GM03348 (cell line): Measurements from ENCODE around the gene GP1BB.
"Not testable (repeated sequence)": the region's sequence is repeated elsewhere in the genome, so short reads cannot be mapped to it uniquely, and the experiment has no call there.

ENCODE experiments used
- DNase-seq: peaks from one replicate; pipeline ENCODE4 v3.0.0; 2012; ENCODE audit warnings: low spot score

The GP1BB gene

DNA sequence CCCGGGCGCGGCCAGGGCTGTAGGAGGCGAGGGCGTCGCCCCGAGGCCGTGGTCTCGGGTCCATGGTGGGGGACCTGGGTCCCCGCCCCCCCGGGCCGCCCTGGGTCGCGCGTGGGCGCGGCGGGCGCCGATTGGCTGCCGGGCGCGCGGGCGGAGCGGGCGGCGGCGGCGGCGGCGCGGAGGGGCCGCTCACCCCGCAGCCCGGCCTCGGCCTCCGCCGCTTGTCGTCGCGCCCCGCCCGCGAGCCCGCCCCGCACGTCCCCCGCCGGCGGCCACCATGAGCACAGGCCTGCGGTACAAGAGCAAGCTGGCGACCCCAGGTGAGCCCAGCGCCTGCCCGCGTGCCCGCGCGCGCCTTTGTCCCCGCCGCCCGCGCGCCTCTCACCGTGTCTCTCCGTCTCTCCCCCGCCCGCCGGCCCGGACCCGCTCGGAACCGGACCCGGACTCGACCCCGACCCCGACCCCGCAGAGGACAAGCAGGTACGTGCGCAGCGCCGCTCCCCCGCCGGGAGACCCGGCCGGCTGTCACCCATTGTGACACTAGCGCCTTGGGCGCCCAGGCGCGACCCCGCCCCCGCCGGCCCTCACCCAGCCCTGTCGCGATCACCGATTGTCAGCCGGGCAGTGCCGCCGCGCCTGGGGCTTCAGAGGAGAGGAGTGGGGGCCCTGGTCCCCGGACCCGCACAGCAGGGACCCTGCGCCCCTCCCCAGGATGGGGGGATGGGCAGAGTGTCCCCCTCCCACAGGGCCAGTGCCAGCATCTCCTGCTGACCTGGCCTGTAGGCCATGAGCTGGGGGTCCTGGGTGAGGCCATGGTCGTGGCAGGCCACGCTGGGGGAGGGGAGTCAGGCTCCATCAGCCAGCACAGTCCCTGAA lies 8.8 kb upstream of the GP1BB start, which contains the start of gene SEPTIN5:
TSS of gene SEPTIN5 (plus strand) at position 192 of the 876 bp plus-strand sequence. CDS start at position 278, 86 bp downstream.
- peak; percentile 74 for DNase-seq

DNA sequence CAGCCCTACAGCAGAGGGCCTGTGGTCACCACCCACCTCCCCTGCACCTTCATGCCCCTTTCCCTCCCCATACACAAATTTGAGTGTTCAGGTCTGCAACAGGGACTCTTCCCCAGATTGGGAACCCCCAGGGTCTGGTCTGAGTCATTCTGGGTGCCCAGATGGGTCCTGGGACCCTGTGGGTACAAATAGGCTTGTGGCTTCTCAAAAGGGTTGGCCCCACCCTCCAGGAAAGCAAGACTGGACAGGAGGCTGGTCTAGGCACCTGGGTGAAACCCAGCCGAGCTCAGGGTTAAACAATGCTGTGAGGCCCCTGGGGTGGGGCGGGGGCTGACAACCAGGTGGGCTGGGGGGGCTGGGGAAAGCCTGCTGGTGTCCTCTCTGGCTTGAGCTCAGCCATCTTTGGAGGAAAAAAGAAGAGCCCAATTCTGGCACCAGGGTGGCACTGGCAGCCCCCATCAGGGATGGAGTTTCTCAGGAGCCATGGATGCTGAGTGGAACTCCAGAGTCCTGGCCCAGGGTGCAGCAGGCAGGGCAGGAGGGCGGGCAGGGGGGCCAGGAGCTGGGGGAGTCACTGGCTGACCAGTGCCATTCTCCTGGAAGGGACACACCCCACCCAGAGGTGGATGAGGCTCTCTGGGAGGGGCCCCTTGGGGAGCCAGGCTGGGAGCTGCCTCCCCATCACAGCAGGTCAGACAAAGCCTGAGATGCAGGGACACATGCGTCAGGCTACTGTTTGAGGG lies 8.0 kb upstream of the GP1BB start:
- DNase-seq = no peak

DNA sequence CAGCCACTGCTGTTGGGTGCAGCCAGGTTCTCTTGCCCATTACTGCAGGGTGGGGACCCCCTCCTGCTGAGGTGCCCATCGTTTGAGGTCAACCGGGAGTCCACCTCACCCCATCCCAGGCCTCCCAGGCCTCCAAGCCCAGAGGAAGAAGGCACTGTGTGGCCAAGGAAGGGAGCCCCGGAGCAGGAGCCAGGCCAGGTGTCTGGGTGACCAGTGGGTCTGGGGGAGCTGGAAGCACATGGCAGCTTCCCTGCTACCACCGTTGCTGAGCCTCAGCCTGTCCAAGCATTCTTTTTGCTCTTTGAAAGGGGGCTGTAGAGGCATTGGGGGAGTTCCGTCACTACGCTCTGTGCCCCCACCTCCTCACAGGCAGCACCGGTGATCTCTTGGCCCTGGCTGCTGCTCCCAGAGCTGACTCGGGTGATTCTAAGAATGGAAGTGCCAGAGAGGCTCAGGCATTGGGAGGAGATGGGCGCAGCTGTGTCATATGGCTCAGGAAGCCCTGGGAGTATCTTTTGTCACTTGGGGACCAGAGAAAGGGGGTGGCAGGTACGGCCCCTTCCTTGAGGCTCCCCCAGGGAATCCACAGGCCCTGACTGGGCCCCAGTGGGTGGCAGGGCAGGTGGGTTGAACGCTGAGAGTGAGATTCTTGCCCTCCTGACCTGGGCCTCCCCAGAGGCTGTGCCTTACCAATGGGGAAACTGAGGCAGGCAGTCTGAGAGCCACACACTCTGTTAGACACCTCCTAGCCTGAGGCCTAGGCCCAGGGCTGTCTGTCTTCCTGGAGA lies 7.1 kb upstream of the GP1BB start:
- no peak for DNase-seq

DNA sequence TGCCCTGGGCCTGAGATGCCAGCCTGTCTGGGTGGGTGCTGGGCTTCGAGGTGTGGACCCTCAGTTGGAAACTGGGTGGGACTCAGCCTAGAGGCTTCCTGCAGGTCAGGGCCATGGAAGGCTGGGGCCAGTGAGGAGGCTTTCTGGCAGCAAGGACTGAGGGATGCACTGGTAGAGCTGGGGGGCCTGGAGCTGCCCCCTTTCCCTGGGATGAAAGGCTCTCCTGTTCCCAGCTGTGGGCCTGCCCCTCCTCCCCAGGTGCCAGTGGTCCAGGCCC lies 6.6 kb upstream of the GP1BB start:
- DNase-seq = no peak

DNA sequence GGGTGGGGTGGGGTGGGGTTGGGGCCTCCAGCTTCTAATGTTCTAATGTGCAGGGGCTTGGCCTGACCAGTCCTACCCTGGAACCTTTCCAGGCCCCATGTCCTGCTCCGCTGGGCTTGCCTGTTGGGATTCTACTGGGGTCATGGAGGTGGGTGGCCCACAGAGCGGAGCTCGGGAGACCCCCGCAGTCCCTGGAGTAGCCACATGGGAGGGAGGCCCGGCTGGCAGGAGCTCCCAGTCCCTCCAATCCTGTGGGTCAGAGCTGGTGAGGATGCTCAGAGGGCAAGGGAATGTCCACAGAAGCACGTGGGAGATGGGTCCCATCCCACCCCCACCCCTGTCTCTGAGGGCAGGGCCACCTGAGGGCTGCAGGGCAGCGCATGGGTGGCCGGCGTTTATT lies 6.2 kb upstream of the GP1BB start:
- no peak for DNase-seq

DNA sequence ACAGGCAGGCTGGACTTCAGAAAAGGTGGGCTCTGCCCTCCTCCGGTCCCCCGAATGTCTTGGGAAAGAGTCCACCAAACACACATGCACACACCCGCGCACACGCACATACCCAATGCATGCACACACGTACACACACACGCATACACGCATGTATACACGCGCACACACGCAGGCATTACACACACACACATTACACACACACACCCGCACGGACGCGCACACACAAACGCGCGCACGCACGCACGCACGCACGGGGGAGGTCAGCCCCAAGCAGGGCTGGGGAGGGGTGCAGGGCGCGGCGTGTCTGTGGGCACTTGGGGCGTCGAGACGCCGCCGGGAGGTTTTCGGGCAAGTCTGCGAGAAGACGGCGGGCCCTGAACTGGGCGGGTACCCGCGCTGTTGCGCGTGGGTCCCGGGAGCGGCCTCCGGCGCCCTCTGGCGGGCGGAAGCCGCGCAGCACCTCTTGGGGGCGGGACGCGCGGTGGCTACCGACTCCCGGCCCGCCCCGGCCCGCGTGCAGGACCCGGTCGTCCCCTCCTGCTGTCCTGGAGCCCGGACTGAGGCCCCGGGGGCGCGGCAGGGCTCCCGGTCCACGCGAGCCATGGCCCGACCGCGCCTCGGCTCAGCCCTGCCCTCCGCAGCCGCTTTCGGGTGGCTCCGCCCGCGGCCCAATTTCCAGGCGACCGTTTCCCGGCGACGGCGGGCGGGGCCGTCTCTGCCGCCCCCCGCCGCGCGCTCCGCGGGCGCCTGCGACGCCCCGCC lies 5.5 kb upstream of the GP1BB start:
- peak; percentile 97 for DNase-seq

DNA sequence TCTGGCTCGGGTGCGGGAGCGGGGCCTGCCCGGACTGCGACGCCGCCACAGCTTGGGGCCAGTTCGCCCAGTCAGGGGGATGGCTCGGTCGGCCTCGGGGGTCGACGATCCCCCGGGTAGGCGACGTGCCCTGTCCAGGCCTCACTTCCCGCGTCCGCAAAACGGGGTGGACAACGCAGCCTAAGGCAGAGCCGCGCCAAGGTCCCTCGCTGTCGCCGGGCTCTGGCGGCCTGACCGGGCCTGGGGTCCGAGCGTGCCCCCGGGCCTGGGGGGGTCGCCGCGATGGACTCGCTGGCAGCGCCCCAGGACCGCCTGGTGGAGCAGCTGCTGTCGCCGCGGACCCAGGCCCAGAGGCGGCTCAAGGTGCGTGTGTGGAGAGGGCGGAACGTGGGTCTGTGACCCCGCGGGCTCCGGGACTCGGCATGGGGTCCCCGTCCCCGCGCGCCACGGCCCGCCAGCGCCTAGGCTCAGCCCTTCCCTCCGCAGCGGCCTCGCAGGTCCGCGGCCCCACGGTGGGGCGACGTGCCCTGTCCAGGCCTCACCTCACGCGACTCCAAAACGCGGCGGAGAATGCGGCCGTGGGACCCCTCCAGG lies 4.8 kb upstream of the GP1BB start:
- DNase-seq = no peak

DNA sequence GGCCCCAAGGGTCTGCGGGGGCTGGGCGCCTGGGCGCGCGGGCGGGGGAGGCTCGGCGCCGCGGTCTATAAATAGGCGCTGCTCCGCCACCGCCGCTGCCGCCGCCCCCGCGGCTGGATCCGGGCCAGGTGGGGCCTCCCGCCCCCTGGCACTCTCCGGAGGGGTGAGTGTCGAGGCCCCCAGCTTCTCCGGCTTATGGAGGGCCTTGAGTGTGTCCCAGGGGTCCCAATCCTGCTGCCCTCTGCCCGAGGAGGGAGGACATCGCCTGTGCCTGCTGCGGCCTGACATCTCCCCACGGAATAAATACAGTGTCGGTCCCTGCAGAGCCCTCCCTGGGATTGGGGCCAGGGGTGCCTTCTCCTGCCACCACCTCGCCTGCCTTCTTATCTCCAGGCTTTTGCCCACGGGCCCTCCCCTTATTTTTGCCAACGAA lies 4.3 kb upstream of the GP1BB start:
- peak; percentile 46 for DNase-seq

DNA sequence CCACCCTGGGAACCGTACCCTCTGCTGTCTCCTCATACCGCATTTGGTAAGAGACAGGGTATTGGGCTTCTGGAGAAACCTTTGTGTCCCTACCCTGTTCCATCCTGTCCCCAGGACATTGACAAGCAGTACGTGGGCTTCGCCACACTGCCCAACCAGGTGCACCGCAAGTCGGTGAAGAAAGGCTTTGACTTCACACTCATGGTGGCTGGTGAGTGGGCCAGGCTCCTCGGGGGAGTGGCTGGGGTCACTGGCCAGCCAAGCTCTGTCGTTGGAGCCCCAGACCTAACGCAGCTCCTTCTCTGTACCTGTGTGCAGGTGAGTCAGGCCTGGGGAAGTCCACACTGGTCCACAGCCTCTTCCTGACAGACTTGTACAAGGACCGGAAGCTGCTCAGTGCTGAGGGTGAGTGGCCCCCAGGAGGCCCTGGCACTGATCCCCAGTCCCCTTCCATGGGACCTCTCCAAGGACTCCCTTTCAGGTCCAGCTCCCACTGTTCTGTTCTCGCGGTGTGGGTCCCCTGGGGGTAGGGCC lies 3.8 kb upstream of the GP1BB start:
- DNase-seq = no peak

DNA sequence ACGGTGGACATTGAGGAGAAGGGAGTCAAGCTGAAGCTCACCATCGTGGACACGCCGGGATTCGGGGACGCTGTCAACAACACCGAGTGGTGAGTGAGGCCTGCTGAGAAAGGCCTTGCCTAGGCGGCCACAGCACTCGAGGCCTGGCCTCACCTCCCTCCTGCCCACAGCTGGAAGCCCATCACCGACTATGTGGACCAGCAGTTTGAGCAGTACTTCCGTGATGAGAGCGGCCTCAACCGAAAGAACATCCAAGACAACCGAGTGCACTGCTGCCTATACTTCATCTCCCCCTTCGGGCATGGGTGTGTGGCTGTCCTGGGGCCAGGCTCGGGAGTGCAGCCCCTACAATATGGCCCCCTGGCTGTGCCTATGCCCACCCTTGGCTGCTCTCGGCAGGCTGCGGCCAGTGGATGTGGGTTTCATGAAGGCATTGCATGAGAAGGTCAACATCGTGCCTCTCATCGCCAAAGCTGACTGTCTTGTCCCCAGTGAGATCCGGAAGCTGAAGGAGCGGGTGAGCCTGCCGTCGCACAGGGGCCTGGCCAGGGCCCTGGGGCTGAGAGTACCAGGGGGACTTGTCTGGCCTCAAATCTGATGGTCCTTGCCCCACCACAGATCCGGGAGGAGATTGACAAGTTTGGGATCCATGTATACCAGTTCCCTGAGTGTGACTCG lies 3.0 kb upstream of the GP1BB start:
- DNase-seq = no peak

DNA sequence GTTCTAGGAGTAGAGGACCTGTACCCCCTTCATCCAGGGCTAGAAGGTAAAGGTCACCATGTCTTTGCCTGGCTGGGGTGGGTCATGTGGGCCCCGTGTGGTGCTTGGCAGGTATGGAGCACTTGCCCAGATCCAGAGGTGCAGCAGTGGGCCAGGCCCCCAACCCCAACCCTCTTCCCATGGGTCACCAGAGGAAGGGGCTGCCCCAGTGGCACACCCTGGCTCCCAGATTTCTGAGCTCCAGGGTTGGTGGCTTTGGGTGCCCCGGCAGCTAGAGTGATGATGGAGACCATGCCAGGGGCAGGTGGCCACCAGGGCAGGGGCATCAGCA lies 2.4 kb upstream of the GP1BB start:
- no peak for DNase-seq

DNA sequence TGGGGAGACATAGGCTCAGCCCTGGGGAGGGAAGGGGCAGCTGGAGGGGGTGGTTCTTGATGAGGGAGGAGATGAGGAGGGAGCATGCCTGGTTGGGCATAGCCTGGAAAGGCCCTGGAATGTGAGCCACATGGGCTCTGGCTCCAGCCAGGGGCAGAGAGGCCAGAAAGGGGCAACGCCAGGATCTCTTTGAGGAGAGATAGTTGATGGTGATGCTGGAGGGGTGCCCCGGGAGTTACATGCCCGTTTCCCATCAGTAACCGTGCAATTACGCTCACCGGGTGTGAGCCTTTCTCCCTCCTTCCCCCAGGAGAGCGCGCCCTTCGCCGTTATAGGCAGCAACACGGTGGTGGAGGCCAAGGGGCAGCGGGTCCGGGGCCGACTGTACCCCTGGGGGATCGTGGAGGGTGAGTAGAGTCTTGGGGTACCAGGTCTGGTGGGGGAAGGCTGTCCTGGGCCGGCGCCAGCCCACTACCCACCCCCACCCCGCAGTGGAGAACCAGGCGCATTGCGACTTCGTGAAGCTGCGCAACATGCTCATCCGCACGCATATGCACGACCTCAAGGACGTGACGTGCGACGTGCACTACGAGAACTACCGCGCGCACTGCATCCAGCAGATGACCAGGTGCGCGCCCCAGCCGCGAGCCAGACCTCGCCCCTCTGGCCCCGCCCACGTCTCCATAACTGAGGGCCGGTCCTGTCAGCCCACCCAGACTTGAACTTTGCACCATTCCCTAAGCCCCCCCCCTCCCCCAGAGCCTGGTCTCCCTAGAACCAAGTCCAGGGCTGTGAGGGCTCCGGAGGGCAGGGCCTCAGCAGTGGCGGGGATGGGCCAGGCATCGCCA lies 1.8 kb upstream of the GP1BB start:
- no peak for DNase-seq

DNA sequence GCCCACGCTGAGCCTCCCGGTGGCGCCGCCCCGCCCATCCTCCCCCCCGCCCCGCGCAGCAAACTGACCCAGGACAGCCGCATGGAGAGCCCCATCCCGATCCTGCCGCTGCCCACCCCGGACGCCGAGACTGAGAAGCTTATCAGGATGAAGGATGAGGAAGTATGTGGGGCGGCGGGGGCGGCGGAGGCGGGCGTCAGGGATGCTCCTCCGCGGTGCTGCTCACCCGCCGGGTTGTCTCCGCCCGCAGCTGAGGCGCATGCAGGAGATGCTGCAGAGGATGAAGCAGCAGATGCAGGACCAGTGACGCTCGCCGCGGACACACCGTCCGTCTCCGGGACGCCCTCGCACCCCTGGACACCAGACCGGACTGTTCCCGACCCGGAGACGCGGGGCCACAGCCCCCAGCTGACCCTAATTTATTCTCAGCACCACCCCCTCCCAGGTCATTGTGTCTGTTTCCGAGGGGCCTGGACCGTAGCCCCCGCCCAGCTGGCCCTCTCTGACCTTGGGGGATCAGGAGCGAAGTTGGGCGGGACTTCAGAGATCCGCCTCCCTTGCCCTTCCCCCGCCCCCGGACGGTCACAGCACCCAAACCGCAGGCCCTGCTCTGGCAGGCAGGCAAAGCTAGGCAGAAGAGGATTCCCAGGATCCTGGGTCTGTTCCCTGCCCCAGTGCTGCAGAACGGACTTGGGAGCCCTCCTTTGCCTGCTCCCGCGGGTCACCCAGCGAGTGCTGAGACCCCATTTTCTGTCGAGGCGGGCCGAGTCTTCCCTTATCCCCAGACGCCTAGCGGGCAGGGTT lies 959 bp upstream of the GP1BB start:
- DNase-seq = no peak

DNA sequence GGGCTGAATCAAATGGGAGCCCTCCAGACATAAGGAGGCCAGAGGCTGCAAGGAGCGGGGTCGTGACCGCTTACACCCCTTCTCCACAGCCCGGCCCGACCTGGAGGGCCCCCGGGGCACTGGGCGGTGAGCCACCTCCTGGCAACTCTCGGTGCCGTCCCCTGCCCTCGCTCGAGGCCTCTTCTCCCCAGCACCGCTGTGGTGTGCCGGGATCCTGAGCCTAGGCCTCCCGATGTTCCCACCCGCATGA lies 432 bp upstream of the GP1BB start:
- DNase-seq = no peak

DNA sequence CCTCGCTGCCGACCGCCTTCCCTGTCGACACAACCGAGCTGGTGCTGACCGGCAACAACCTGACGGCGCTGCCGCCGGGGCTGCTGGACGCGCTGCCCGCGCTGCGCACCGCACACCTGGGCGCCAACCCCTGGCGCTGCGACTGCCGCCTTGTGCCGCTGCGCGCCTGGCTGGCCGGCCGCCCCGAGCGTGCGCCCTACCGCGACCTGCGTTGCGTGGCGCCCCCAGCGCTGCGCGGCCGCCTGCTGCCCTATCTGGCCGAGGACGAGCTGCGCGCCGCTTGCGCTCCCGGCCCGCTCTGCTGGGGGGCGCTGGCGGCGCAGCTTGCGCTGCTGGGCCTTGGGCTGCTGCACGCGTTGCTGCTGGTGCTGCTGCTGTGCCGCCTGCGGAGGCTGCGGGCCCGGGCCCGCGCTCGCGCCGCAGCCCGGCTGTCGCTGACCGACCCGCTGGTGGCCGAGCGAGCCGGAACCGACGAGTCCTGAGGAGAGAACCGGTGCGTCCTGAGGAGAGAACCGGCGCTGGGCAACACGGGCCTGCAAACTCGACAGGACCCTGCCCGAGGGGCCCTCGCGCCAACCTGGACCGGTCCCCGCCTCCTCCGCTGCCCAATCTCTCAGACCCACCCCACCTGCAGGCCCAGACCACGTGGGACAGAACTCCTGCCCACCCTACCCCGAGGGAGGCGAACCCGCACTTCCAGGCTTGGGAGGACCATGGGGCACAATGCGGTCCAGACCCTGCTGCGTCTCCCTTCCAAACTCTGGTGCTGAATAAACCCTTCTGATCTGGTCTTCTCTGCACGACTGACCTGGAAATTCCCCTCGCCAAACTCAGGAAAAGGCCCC lies 866 bp downstream of the GP1BB start:
- no peak for DNase-seq

DNA sequence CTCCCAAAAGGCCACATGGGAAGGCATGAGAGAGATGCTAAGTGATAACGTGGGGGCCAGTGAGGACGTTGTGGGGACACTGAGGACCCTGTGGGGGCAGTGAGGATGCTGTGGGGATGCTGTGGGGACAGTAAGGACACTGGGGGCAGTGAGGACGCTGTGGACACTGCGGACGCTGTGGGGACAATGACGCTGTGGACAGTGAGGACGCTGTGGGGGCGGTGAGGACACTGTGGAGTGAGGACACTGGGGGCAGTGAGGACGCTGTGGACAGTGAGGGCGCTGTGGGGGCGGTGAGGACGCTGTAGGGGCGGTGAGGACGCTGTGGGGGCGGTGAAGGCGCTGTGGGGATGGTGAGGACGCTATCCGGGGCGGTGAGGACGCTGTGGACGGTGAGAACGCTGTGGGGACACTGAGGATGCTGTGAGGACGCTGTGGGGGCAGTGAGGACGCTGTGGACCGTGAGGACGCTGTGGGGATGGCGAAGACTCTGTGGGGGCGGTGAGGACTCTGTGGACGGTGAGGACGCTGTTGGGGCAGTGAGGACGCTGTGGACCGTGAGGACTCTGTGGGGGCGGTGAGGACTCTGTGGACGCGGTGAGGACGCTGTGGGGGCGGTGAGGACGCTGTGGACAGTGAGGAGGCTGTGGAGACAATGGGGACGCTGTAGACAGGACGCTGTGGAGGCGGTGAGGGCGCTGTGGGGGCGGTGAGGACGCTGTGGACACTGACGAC lies 1.8 kb downstream of the GP1BB start:
- no peak for DNase-seq

DNA sequence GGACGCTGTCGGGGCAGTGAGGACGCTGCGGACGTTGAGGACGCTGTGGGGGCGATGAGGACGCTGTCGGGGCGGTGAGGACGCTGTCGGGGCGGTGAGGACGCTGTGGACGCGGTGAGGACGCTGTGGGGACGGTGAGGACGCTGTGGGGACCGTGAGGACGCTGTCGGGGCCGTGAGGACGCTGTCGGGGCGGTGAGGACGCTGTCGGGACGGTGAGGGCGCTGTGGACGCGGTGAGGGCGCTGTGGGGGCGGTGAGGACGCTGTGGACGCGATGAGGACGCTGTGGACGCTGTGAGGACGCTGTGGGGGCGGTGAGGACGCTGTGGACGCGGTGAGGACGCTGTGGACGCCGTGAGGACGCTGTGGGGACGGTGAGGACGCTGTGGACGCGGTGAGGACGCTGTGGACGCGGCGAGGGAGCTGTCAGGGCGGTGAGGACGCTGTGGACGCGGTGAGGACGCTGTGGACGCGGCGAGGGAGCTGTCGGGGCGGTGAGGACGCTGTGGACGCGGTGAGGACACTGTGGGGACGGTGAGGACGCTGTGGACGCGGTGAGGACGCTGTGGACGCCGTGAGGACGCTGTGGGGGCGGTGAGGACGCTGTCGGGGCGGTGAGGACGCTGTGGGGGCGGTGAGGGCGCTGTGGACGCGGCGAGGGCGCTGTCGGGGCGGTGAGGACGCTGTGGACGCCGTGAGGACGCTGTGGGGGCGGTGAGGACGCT lies 2.9 kb downstream of the GP1BB start:
- not testable (repeated sequence) for DNase-seq
